ENCODE results near the gene SPTLC1.
"Not testable (repeated sequence)": the region's sequence is repeated elsewhere in the genome, so short reads cannot be mapped to it uniquely, and the experiment has no call there.

Gene SPTLC1

GRCh38 chr9:92032891-92033290 is 82.3 kb downstream of the SPTLC1 start:
- Histone ChIP-seq H3K4me1 (ENCODE audit: control insufficient read depth in 1 of 2, insufficient read depth in 1 of 2, low read depth in 1 of 2, low read length in 1 of 2) (peaks cover 0 to 8% of the 10 kb centered on the region in 2 experiments), H3K27ac (no peak overlapping the region), H3K9me3 (no peaks in the 10 kb centered on the region), H3K27me3 (no peaks in the 10 kb centered on the region), H3K36me3 (peaks cover 87% of the 10 kb centered on the region), H3K4me3 (ENCODE audit: low read depth in 1 of 2, low read length in 1 of 2) (no peak overlapping the region)
- no peak for TF ChIP-seq CTCF (IDR thresholded peaks at IDR 0.05)

- Histone ChIP-seq H3K27ac (no peak overlapping the region), H3K4me1 (ENCODE audit: control insufficient read depth in 1 of 2, insufficient read depth in 1 of 2, low read depth in 1 of 2, low read length in 1 of 2) (no peaks in the 10 kb centered on the region), H3K36me3 (peaks cover 61% of the 10 kb centered on the region), H3K27me3 (no peaks in the 10 kb centered on the region), H3K4me3 (ENCODE audit: low read depth in 1 of 2, low read length in 1 of 2) (no peak overlapping the region), H3K9me3 (no peaks in the 10 kb centered on the region)
- no peak for TF ChIP-seq CTCF (IDR thresholded peaks at IDR 0.05)
Observed at GRCh38 chr9:92030367-92030766, 84.8 kb downstream of the SPTLC1 start.

GRCh38 chr9:92029553-92029952 is 85.7 kb downstream of the SPTLC1 start:
- Histone ChIP-seq H3K27me3 (no peaks in the 10 kb centered on the region), H3K4me1 (ENCODE audit: control insufficient read depth in 1 of 2, insufficient read depth in 1 of 2, low read depth in 1 of 2, low read length in 1 of 2) (no peaks in the 10 kb centered on the region), H3K36me3 (peaks cover 53% of the 10 kb centered on the region), H3K4me3 (ENCODE audit: low read depth in 1 of 2, low read length in 1 of 2) (no peak overlapping the region), H3K27ac (no peak overlapping the region), H3K9me3 (no peaks in the 10 kb centered on the region)
- no peak for TF ChIP-seq CTCF (IDR thresholded peaks at IDR 0.05)

GRCh38 chr9:92026206-92027002 is 88.8 kb downstream of the SPTLC1 start:
- no peaks in the 10 kb centered on the region for H3K4me1 ChIP-seq (ENCODE audit: control insufficient read depth in 1 of 2, insufficient read depth in 1 of 2, low read depth in 1 of 2, low read length in 1 of 2)
- peaks cover 22% of the 10 kb centered on the region for H3K36me3 ChIP-seq
- peaks cover 6% of the 10 kb centered on the region for H3K9me3 ChIP-seq
- no peaks in the 10 kb centered on the region for H3K27me3 ChIP-seq
- no peak overlapping the region for H3K27ac ChIP-seq
- TF ChIP-seq CTCF (IDR thresholded peaks at IDR 0.05): no peak
- H3K4me3 ChIP-seq (ENCODE audit: low read depth in 1 of 2, low read length in 1 of 2): no peak overlapping the region

GRCh38 chr9:92021785-92022541 is 93.2 kb downstream of the SPTLC1 start:
- H3K27me3 ChIP-seq: peaks cover 13% of the 10 kb centered on the region
- not testable (repeated sequence) for H3K36me3 ChIP-seq; H3K9me3 ChIP-seq; H3K27ac ChIP-seq; H3K4me3 ChIP-seq (ENCODE audit: low read depth in 1 of 2, low read length in 1 of 2); H3K4me1 ChIP-seq (ENCODE audit: control insufficient read depth in 1 of 2, insufficient read depth in 1 of 2, low read depth in 1 of 2, low read length in 1 of 2)

GRCh38 chr9:92019658-92020057 is 95.6 kb downstream of the SPTLC1 start:
- H3K36me3 ChIP-seq: no peaks in the 10 kb centered on the region
- H3K4me1 ChIP-seq (ENCODE audit: control insufficient read depth in 1 of 2, insufficient read depth in 1 of 2, low read depth in 1 of 2, low read length in 1 of 2): no peaks in the 10 kb centered on the region
- no peak overlapping the region for H3K27ac ChIP-seq
- H3K4me3 ChIP-seq (ENCODE audit: low read depth in 1 of 2, low read length in 1 of 2): no peak overlapping the region
- peaks cover 19% of the 10 kb centered on the region for H3K27me3 ChIP-seq
- TF ChIP-seq CTCF (IDR thresholded peaks at IDR 0.05): no peak
- H3K9me3 ChIP-seq: peaks cover 6% of the 10 kb centered on the region

Measured in neutrophil (primary cell).